Small intestine (tissue), 16 donors: ENCODE data around the gene SLC32A1. TPM values are rescaled to one million over a fixed set of nuclear protein-coding genes. Genes with fewer than 3 reads are reported as not detected.

Experiments
- DNase-seq, 2 donors: peaks; one replicate each; pipeline versions ENCODE4 v3.0.0 to v3.0.0-alpha.2; 2013
- FAIRE-seq: peaks from 2 replicates; lab custom pipeline; 2012; peaks lifted over from hg19 to GRCh38; lab: Jason Lieb, UNC
- H3K27ac ChIP-seq, 3 donors: one replicate each; pipeline ENCODE4 v1.5.1; 2013; ENCODE audit warnings: low read length in 2 of 3, mild to moderate bottlenecking in 2 of 3, control low read depth in 1 of 3, inconsistent platforms in 1 of 3, low read depth in 1 of 3, moderate library complexity in 1 of 3
- H3K27me3 ChIP-seq, 3 donors: one replicate each; pipeline ENCODE4 v1.6.1; 2013; ENCODE audit warnings: low read length in 3 of 3, inconsistent platforms in 1 of 3; ENCODE audit not compliant: control insufficient read depth in 3 of 3, insufficient read depth in 3 of 3
- H3K36me3 ChIP-seq, 3 donors: one replicate each; pipeline ENCODE4 v1.6.1; 2013; ENCODE audit warnings: low read length in 3 of 3, inconsistent platforms in 1 of 3, low read depth in 1 of 3, mild to moderate bottlenecking in 1 of 3, moderate library complexity in 1 of 3; ENCODE audit not compliant: control insufficient read depth in 3 of 3, insufficient read depth in 2 of 3
- H3K4me1 ChIP-seq, 3 donors: one replicate each; pipeline ENCODE4 v1.6.1; 2013; ENCODE audit warnings: low read length in 2 of 3, inconsistent platforms in 1 of 3, low read depth in 1 of 3, mild to moderate bottlenecking in 1 of 3, moderate library complexity in 1 of 3; ENCODE audit not compliant: control insufficient read depth in 3 of 3, insufficient read depth in 2 of 3
- H3K4me3 ChIP-seq, 3 donors: one replicate each; pipeline ENCODE4 v1.5.1; 2013; ENCODE audit warnings: low read length in 3 of 3, control low read depth in 1 of 3, inconsistent platforms in 1 of 3, low read depth in 1 of 3, mild to moderate bottlenecking in 1 of 3, moderate library complexity in 1 of 3
- H3K9me3 ChIP-seq, 2 donors: one replicate each; pipeline ENCODE4 v1.6.1; 2013; ENCODE audit warnings: low read depth in 1 of 2, low read length in 1 of 2; ENCODE audit not compliant: control insufficient read depth in 2 of 2, insufficient read depth in 1 of 2
- WGBS, 3 donors: extraction: QIAGEN DNeasy Blood & Tissue Kit; methylation state at CpG; one replicate each; pipeline ENCODE4 v1.1.7; 2013; 5-methylcytosine and 5-hydroxymethylcytosine counted together
- long read RNA-seq, 10 donors: transcript quantifications; one replicate each; lab custom pipeline, GENCODE V29; 2026
- polyA plus RNA-seq, 4 donors: library from polyadenylated mRNA; stranded (reverse) in 3 of 4; unstranded in 1 of 4; fragments of 200-250 nt in 3 of 4; fragments of 120-200 nt in 1 of 4; gene quantifications; one replicate each; pipeline versions ENCODE4 v1.2.1 to v1.2.3, GENCODE V29; 2013
- donor health status: healthy with polysubstance abuse.
- donor health status: control.
- donor health status: control.
- donor health status: Bipolar disorder and iron deficiency.
- donor health status: healthy.

Gene SLC32A1, protein sequence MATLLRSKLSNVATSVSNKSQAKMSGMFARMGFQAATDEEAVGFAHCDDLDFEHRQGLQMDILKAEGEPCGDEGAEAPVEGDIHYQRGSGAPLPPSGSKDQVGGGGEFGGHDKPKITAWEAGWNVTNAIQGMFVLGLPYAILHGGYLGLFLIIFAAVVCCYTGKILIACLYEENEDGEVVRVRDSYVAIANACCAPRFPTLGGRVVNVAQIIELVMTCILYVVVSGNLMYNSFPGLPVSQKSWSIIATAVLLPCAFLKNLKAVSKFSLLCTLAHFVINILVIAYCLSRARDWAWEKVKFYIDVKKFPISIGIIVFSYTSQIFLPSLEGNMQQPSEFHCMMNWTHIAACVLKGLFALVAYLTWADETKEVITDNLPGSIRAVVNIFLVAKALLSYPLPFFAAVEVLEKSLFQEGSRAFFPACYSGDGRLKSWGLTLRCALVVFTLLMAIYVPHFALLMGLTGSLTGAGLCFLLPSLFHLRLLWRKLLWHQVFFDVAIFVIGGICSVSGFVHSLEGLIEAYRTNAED
- polyA plus RNA-seq: under 1 TPM in 1 of 4 donors, not detected in 3; 0.18 TPM
- long read RNA-seq, donor 1: 0 reads
- long read RNA-seq, donor 2: 0 reads
- long read RNA-seq, donor 3: 0 reads
- long read RNA-seq, donor 4: 0 reads
- long read RNA-seq, donor 5: 0 reads
- long read RNA-seq, donor 6: 0 reads
- long read RNA-seq, donor 7: 0 reads
- long read RNA-seq, donor 8: 0 reads
- long read RNA-seq, donor 9: 0 reads
- long read RNA-seq, donor 10: 0 reads

DNA sequence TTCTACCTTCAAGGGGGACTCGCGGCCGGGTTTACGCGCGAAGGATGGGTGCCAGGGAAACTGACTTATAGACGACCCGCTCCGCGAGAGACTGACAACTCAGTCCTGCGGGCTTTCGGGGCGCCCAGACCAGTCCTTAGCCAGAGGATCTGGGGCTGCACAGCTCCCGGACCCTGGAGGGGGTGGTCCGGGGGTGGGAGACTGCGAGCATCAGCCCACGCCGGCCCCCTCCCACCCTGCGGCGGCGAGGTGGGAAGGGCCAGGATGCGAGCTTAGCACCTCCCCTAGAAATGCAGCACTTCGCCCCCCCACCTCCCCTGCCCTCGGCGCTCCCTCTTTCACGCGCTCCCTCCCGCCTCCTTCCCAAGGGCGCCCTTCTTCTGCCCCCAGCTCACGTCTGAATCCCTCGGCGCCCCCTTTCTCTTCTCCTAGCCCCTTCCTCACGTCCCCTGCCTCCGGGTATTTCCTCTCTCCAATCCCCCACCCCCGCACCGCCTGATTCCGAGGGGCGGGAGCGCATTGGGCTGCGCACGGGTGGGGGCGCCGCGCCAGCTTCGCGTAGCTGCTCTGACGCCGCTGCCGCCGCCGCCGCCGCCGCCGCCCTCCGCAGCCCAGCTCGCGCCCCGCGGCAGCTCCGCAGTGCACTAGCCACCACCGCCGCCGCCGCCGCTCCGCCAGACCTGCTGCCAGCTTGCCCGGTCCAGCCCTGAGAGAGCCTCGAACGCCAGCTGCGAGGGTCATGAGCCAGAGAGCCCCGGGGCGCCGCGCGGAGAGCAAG is at the start of gene SLC32A1:
Gene SLC32A1 (plus strand): TSS at position 639 of the 778 bp plus-strand sequence. CDS start 239 bp downstream, outside the sequence.
- Histone ChIP-seq H3K36me3 (no peaks in the 10 kb centered on the region), H3K27me3 (peaks cover 45 to 96% (median 74%) of the 10 kb centered on the region in 3 donors), H3K27ac (no peak within 1 kb of the TSS), H3K4me3 (no peak within 1 kb of the TSS), H3K9me3 (no peaks in the 10 kb centered on the region), H3K4me1 (peaks cover 0 to 3% (median 0%) of the 10 kb centered on the region in 3 donors)
- FAIRE-seq (no peak), DNase-seq (peak in 1 of 2 donors; percentile 16)
- 2 to 12% (median 5%) methylated on average over 59 to 75 of the region's 76 CpGs for WGBS, 3 donors

DNA sequence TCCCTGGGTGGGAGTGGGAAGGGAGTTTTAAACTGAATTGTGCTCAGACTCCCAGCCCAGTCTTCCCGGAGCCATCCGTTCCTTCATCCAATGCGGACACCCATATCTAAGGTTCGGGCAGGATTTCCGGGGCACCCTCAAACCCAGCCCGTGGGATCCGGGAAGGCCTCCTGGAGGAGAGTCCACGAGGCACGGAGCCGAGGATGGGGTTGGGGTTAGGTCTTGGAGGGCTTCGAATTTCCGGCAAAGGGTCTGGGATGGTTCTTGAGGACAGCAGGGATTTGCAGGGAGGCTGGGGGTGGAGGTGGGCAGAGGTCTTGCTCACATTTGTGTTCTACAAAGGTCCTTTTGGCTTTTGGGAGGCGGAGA is 49.5 kb upstream of the SLC32A1 start:
- H3K9me3 ChIP-seq: no peaks in the 10 kb centered on the region
- H3K27ac ChIP-seq: no peak overlapping the region
- no peaks in the 10 kb centered on the region for H3K36me3 ChIP-seq
- FAIRE-seq: no peak
- WGBS, 3 donors: 26 to 44% (median 33%) methylated on average over 13 of the region's 13 CpGs
- no peak for DNase-seq
- no peak overlapping the region for H3K4me3 ChIP-seq
- peaks cover 0 to 6% (median 0%) of the 10 kb centered on the region in 3 donors for H3K4me1 ChIP-seq
- H3K27me3 ChIP-seq: peaks cover 0 to 38% (median 8%) of the 10 kb centered on the region in 3 donors

DNA sequence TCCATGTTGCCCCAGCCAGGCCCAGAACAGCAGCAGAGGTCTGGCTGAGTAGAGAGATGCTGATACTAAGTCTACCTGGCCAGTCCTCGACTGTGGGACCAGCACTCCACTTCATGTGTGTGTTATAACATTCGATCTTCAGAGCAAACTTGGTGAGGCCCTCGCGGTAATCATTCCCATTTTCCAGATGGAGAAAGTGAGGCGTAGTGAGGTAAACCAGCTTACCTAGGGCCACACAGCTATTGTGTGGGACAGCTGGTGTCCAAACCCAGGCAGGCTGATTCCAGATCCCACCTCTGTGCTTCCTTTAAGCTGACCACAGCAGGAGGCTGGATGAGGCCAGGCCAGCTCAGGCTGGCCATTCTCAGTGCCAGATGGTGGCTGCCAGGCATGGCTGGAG is 47.7 kb upstream of the SLC32A1 start:
- peaks cover 0 to 6% (median 0%) of the 10 kb centered on the region in 3 donors for H3K4me1 ChIP-seq
- no peak overlapping the region for H3K27ac ChIP-seq
- peaks cover 3 to 31% (median 8%) of the 10 kb centered on the region in 3 donors for H3K27me3 ChIP-seq
- H3K4me3 ChIP-seq: no peak overlapping the region
- no peak for FAIRE-seq
- H3K9me3 ChIP-seq: no peaks in the 10 kb centered on the region
- DNase-seq: no peak
- WGBS, 3 donors: 79 to 82% (median 80%) methylated on average over 5 of the region's 5 CpGs
- no peaks in the 10 kb centered on the region for H3K36me3 ChIP-seq

DNA sequence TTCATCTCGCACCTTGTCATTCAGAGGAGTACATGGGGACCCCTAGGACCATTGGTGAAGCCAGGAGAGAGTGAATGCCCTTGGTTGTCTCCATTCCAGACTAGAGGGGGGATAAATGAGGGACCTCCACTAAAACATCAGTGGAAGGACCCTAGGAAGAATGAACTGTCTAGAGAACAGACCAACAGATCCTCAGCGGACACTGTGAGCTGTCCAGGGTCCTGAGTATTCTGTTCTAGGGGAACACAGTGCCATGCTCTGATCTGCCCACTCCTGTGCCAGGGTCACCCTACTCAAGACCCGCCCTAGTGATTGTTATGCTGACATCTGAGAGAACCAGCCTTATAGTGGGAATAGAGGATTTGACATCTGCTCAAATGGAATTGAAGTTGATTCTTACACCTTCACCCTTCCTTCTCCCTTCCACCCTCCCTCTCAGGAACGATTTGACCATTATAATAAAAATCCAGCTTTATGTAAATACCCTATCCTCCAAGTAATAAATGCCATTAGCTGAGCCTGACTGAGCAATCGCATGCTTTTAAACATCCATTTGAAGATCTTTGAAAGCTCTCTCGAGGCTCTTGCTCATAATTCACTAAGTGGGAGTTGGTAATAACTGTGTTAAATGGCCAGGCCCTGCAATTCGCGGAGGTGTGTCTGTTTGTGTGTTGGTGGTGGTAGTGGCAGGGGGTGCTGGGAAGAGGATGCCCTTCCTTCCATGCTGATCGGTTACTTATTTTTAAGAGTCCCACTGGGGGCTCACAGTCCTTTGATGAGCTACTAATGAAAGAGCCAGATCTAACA is 43.6 kb upstream of the SLC32A1 start:
- DNase-seq (peak; percentile 1 to 55), FAIRE-seq (no peak)
- Histone ChIP-seq H3K27ac (no peak overlapping the region), H3K9me3 (no peaks in the 10 kb centered on the region), H3K4me1 (no peaks in the 10 kb centered on the region), H3K4me3 (no peak overlapping the region), H3K27me3 (peaks cover 0 to 3% (median 0%) of the 10 kb centered on the region in 3 donors), H3K36me3 (no peaks in the 10 kb centered on the region)
- WGBS, 3 donors: 40 to 43% (median 42%) methylated on average over 9 of the region's 9 CpGs

DNA sequence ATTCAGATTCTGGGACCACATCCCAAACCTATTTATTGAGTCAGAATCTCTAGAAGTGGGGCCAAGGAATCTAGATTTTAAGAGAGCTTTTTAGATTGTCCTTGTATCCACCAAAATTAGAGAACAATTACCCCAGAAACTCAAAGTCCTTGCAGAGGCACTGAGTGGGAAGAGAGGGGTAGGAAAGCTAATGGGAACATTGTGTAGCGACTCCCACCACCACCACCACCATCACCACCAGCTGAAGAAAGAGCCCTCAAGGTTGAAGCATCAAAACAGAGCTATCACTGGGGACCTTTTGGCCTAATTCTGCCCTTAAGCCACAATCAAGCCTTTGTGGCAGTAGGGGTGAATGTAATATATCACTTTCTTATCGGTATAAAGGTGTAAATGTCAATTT is 39.0 kb upstream of the SLC32A1 start:
- Histone ChIP-seq H3K9me3 (no peaks in the 10 kb centered on the region), H3K27ac (no peak overlapping the region), H3K27me3 (peaks cover 0 to 3% (median 2%) of the 10 kb centered on the region in 3 donors), H3K36me3 (no peaks in the 10 kb centered on the region), H3K4me3 (no peak overlapping the region), H3K4me1 (no peaks in the 10 kb centered on the region)
- FAIRE-seq (no peak), DNase-seq (no peak)
- WGBS, 3 donors: 45 to 62% (median 54%) methylated on average over 2 of the region's 2 CpGs

DNA sequence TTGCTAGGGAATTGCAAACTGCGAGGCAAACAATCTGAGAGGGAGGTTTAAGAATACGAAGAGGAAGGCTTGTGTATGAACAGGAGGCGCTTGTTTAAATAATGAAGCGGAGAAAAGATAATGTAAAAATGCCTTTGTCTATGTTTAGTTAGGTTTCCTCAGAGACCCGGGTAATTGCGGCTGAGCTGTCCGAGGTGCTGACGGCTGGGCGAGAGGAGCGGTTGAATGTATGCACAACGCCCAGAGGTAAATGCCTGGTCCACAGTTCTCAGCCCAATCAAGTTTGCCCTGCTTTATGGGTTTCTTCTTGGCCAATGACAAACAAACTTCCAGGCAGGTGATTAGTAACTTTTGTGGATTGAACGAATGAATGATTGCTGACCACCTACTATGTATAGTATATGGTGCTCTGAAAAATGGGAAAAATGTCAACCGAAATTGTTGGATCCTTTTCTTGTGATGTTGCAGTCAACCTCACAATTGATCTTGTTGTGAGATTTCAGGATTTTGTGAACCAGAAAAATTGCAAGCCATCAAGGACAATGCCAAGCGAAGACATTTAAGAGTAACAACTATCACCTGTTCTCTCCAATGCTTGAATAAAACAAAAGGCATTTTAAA is 38.3 kb upstream of the SLC32A1 start:
- H3K27me3 ChIP-seq: peaks cover 0 to 3% (median 2%) of the 10 kb centered on the region in 3 donors
- no peaks in the 10 kb centered on the region for H3K9me3 ChIP-seq
- H3K4me1 ChIP-seq: no peaks in the 10 kb centered on the region
- DNase-seq (peak; percentile 9 to 67), FAIRE-seq (no peak)
- no peak overlapping the region for H3K27ac ChIP-seq
- no peaks in the 10 kb centered on the region for H3K36me3 ChIP-seq
- H3K4me3 ChIP-seq: no peak overlapping the region
- 11 to 15% (median 13%) methylated on average over 14 of the region's 14 CpGs for WGBS, 3 donors

DNA sequence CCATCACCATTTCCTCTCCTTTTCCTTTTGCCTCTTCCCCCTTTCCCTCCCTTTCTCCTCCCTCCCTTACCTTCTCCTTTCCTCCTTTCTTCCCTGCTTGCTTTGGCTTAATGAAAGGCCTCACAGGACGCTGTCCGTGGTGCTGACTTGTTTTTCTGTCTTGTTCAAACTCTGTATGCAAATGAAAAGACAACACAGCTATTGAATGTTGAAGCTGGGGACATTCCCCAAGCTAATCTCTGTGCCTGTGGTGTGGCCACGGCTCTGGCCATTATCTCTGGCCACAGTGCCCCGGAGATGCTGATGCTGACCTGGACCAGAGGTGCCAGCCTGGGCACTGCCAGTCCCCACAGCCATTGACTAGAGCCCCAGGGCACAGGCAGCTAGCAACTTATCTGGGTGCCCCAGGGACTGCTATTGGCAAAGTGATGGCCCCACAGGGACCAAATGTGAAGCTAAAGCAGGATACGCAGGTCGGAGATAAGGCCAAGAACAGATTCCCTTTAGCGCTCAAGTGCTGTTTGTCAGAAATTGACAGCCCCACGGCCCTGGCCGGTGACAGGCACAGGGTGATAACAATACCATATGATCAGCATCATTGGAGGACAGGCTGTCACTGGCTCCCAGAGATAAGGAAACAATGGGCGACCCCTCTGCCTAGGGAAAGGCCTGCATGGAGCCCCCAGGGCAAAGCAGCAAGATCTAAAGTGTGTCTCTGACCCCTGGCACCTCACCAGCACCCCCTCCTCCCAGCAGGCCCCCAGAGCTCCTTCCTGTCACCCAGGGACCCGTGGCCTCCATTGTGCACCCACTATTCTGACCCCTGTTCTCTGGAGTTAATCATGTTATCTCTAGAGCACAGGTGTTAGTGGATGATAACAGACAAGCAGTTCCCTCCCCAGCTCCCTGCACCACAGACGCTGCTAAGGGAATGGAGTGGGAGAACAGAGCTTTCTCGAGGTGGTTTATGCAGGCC is 31.6 kb upstream of the SLC32A1 start:
- FAIRE-seq (no peak), DNase-seq (peak; percentile 25 to 72)
- Histone ChIP-seq H3K4me3 (no peak overlapping the region), H3K4me1 (no peaks in the 10 kb centered on the region), H3K36me3 (no peaks in the 10 kb centered on the region), H3K27ac (no peak overlapping the region), H3K27me3 (peaks cover 0 to 2% (median 0%) of the 10 kb centered on the region in 3 donors), H3K9me3 (no peaks in the 10 kb centered on the region)
- 14 to 25% (median 18%) methylated on average over 13 of the region's 13 CpGs for WGBS, 3 donors
